HepG2 (cell line): ENCODE results near the gene FAM83D. TPM values are rescaled to one million over a fixed set of nuclear protein-coding genes. Genes with fewer than 3 reads are reported as not detected.

Experiments
- ASH2L ChIP-seq: fragments of 300-600, 200-600 bp; sonication (generic); IDR thresholded peaks from 2 replicates; pipeline ENCODE4 v1.7.0; 2017; ENCODE audit warnings: low read depth, mild to moderate bottlenecking, moderate library complexity, mixed read lengths, low read length; ENCODE audit not compliant: insufficient read length
- RXRA ChIP-seq: sonication (generic); formaldehyde crosslinking; IDR thresholded peaks from 2 replicates; pipeline ENCODE4 v1.5.1; 2020; ENCODE audit warnings: missing genetic modification reagents
- THYN1 ChIP-seq: sonication (generic); formaldehyde crosslinking; IDR thresholded peaks from 2 replicates; pipeline ENCODE4 v1.8.1; 2023; ENCODE audit warnings: low read depth, mild to moderate bottlenecking, moderate library complexity, missing genetic modification reagents, borderline replicate concordance
- ZC3H4 ChIP-seq: sonication (generic); formaldehyde crosslinking; IDR thresholded peaks from 2 replicates; pipeline ENCODE4 v1.4.0; 2020; ENCODE audit warnings: missing genetic modification reagents, borderline replicate concordance
- polyA plus RNA-seq, 8 experiments: library from polyadenylated mRNA; depleted of rRNA in 3 of 8; stranded (reverse) in 7 of 8; unstranded in 1 of 8; fragments of >200 nt; fragmentation: Illumina TruSeq in 4 of 8; extraction: Trizol in 4 of 8; gene quantifications; 2 replicates each; pipeline versions ENCODE4 v1.2.1 to v1.2.3, GENCODE V29; 2011 to 2016; ENCODE audit warnings: low read depth in 4 of 8, missing spikeins in 1 of 8, mixed read lengths in 1 of 8; ENCODE audit not compliant: insufficient read depth in 1 of 8
- total RNA-seq, 5 experiments: library from RNA; depleted of rRNA; stranded (reverse); fragments of >200 nt; fragmentation: Illumina TruSeq; extraction: Trizol; gene quantifications; 2 replicates each; pipeline ENCODE4 v1.2.3, GENCODE V29; 2016; ENCODE audit warnings: low read depth in 1 of 5
- TF ChIP-seq, protein P1 (sequence below): sonication (generic); formaldehyde crosslinking; IDR thresholded peaks from 2 replicates; pipeline ENCODE4 v1.5.0; 2020; ENCODE audit warnings: mild to moderate bottlenecking, missing genetic modification reagents, borderline replicate concordance
- TF ChIP-seq, protein P2 (sequence below), 2 experiments: fragments of 450-650 bp in 1 of 2; sonication (generic) in 1 of 2; formaldehyde crosslinking in 1 of 2; IDR thresholded peaks; 2 replicates each; pipeline versions ENCODE4 v1.6.1 to v1.8.0; 2016 to 2022; ENCODE audit warnings: antibody characterized with exemption in 1 of 2, mild to moderate bottlenecking in 1 of 2, missing genetic modification reagents in 1 of 2

The FAM83D gene
- total and polyA plus RNA-seq, 2 of the 13 experiments (the other 11 are each of a cell fraction or from before 2014, with no cell fraction given) = 51.4 to 64.0 TPM

DNA sequence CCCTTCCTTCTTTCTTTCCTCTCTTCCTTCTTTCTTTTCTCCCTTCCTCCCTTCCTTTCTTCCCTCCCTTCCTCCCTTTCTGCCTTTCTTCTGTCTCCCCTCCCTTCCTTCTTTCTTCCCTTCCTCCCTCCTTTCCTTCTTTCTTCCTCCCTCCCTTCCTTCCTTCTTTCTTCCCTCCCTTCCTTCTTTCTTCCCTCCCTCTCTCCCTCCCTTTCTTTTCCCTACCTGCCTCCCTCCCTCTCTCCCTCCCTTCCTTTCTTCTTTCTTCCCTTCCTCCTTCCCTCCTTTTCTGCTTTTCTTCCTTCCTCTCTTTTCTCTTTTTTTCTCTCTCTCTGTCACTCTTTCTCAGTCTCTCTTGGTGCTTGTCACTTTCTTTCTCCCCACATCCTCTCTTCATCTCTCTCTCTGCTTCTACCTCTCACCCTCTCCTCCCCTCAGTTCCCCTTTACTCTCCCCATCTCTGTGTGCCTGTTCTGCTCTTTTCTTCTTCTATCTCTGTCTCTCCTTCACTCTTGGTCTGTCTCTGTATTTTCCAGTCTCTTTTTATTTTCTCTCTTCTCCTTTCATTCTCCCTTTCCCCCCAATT, 30.1 kb upstream of the FAM83D start (continued):
- TF ChIP-seq, protein P1, sequence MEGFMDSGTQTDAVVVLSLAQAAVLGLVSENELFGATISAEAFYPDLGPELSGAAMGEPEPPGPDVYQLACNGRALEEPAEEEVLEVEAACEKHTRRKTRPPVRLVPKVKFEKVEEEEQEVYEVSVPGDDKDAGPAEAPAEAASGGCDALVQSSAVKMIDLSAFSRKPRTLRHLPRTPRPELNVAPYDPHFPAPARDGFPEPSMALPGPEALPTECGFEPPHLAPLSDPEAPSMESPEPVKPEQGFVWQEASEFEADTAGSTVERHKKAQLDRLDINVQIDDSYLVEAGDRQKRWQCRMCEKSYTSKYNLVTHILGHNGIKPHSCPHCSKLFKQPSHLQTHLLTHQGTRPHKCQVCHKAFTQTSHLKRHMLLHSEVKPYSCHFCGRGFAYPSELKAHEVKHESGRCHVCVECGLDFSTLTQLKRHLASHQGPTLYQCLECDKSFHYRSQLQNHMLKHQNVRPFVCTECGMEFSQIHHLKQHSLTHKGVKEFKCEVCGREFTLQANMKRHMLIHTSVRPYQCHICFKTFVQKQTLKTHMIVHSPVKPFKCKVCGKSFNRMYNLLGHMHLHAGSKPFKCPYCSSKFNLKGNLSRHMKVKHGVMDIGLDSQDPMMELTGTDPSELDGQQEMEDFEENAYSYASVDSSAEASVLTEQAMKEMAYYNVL (CRISPR knock-in tag) = no peak
- TF ChIP-seq, protein P2, sequence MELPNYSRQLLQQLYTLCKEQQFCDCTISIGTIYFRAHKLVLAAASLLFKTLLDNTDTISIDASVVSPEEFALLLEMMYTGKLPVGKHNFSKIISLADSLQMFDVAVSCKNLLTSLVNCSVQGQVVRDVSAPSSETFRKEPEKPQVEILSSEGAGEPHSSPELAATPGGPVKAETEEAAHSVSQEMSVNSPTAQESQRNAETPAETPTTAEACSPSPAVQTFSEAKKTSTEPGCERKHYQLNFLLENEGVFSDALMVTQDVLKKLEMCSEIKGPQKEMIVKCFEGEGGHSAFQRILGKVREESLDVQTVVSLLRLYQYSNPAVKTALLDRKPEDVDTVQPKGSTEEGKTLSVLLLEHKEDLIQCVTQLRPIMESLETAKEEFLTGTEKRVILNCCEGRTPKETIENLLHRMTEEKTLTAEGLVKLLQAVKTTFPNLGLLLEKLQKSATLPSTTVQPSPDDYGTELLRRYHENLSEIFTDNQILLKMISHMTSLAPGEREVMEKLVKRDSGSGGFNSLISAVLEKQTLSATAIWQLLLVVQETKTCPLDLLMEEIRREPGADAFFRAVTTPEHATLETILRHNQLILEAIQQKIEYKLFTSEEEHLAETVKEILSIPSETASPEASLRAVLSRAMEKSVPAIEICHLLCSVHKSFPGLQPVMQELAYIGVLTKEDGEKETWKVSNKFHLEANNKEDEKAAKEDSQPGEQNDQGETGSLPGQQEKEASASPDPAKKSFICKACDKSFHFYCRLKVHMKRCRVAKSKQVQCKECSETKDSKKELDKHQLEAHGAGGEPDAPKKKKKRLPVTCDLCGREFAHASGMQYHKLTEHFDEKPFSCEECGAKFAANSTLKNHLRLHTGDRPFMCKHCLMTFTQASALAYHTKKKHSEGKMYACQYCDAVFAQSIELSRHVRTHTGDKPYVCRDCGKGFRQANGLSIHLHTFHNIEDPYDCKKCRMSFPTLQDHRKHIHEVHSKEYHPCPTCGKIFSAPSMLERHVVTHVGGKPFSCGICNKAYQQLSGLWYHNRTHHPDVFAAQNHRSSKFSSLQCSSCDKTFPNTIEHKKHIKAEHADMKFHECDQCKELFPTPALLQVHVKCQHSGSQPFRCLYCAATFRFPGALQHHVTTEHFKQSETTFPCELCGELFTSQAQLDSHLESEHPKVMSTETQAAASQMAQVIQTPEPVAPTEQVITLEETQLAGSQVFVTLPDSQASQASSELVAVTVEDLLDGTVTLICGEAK (IDR thresholded peaks at IDR 0.05) = 0 out of 2 replicates have a peak, but pooled peaks have one; percentile 14
- TF ChIP-seq, protein P2 (CRISPR knock-in tag; IDR thresholded peaks at IDR 0.05) = no peak
- no peak for TF ChIP-seq ZC3H4 (CRISPR knock-in tag)
- TF ChIP-seq ASH2L = no peak
- no peak for TF ChIP-seq RXRA
- no peak for TF ChIP-seq THYN1 (CRISPR knock-in tag)
